K562 (cell line): ENCODE measurements around the gene CEBPB. TPM values are rescaled to one million over a fixed set of nuclear protein-coding genes. Genes with fewer than 3 reads are reported as not detected.

Experiments used
- ATAC-seq: fragments of 200-7000 bp; cut with Tn5 transposase; 3 replicates; pipeline ENCODE4 v1.9.1; 2020; ENCODE audit warnings: moderate library complexity
- BruUV-seq: library from RNA; stranded (reverse); fragments of 400-500 nt; replicated peaks from 2 replicates; lab custom pipeline; 2021; lab: Mats Ljungman, UMichigan
- CTCF ChIA-PET: fragments of 300-600 bp; formaldehyde crosslinking; extraction: SDS; loops from one replicate; lab custom pipeline; 2021; ENCODE audit warnings: low intra/inter-chr PET ratio; lab: Yijun Ruan, JAX
- POLR2A ChIA-PET: fragments of 300-600, 350-650 bp; sonication (Branson Sonifier 250); formaldehyde crosslinking; extraction: SDS; loops from one replicate; lab custom pipeline; 2021; ENCODE audit warnings: antibody characterized with exemption, inconsistent platforms; lab: Yijun Ruan, JAX
- DNase-seq, 4 experiments: peaks; one replicate each; pipeline versions ENCODE4 v3.0.0 to v3.0.0-alpha.2; 2011 to 2018; ENCODE audit warnings: low spot score in 3 of 4, mixed read lengths in 3 of 4; ENCODE audit errors: extremely low read depth in 1 of 4
- FAIRE-seq: peaks from 2 replicates; lab custom pipeline; 2011; peaks lifted over from hg19 to GRCh38; lab: Jason Lieb, UNC
- H2AFZ ChIP-seq: 2 replicates; pipeline ENCODE4 v1.6.0; 2011; ENCODE audit warnings: low read depth, low read length, control low read depth, inconsistent platforms
- H3K27ac ChIP-seq: fragments of 200-600 bp; 3 replicates; pipeline ENCODE4 v1.8.0; 2011; ENCODE audit warnings: low read depth, mild to moderate bottlenecking, control low read depth, inconsistent platforms, low read length, moderate library complexity, mixed read lengths; ENCODE audit errors: extremely low read depth
- H3K27me3 ChIP-seq, 2 experiments: fragments of 300-600 bp in 1 of 2; 2 replicates in 1 of 2; 3 replicates in 1 of 2; pipeline versions ENCODE4 v1.6.0 to v1.8.0; 2011; ENCODE audit warnings: inconsistent platforms in 2 of 2, low read length in 2 of 2, mild to moderate bottlenecking in 1 of 2, mixed read lengths in 1 of 2, moderate library complexity in 1 of 2; ENCODE audit not compliant: control insufficient read depth in 2 of 2, insufficient read depth in 2 of 2
- H3K36me3 ChIP-seq: fragments of 300-600 bp; 3 replicates; pipeline ENCODE4 v1.8.0; 2011; ENCODE audit warnings: mild to moderate bottlenecking, low read length, inconsistent platforms; ENCODE audit not compliant: control insufficient read depth, insufficient read depth
- H3K4me1 ChIP-seq, 2 experiments: fragments of 200-600 bp in 1 of 2; replicated peaks in 1 of 2; 2 replicates in 1 of 2; 3 replicates in 1 of 2; pipeline versions ENCODE4 v1.5.1 to v1.8.0; 2011; ENCODE audit warnings: inconsistent platforms in 2 of 2, low read length in 2 of 2, mild to moderate bottlenecking in 1 of 2, mixed read lengths in 1 of 2, moderate library complexity in 1 of 2; ENCODE audit not compliant: control insufficient read depth in 2 of 2, insufficient read depth in 2 of 2
- H3K4me2 ChIP-seq: 2 replicates; pipeline ENCODE4 v1.6.1; 2011; ENCODE audit warnings: low read length, control low read depth, inconsistent platforms, mixed read lengths; ENCODE audit not compliant: insufficient read depth
- H3K4me3 ChIP-seq: fragments of 200-600 bp; sonication (generic), shearing (Covaris generic); 2 replicates; pipeline ENCODE4 v1.5.1; 2016; ENCODE audit warnings: control low read depth, inconsistent platforms
- H3K79me2 ChIP-seq: fragments of 200-600 bp; 3 replicates; pipeline ENCODE4 v1.8.0; 2011; ENCODE audit warnings: low read length, inconsistent platforms; ENCODE audit not compliant: control insufficient read depth, insufficient read depth
- H3K9ac ChIP-seq, 2 experiments: 2 replicates each; pipeline versions ENCODE4 v1.6.0 to v1.6.1; 2011; ENCODE audit warnings: low read depth in 2 of 2, low read length in 2 of 2, control low read depth in 1 of 2, inconsistent platforms in 1 of 2, mild to moderate bottlenecking in 1 of 2, mixed read lengths in 1 of 2; ENCODE audit not compliant: insufficient read depth in 1 of 2
- H3K9me1 ChIP-seq: one replicate; pipeline ENCODE4 v1.6.0; 2011; ENCODE audit warnings: inconsistent platforms, mild to moderate bottlenecking, low read length, moderate library complexity; ENCODE audit not compliant: control insufficient read depth, insufficient read depth
- H3K9me3 ChIP-seq: replicated peaks from 2 replicates; pipeline ENCODE4 v1.5.1; 2011; ENCODE audit warnings: low read depth, low read length, inconsistent platforms; ENCODE audit not compliant: control insufficient read depth, insufficient read depth
- H4K20me1 ChIP-seq: replicated peaks from 2 replicates; pipeline ENCODE4 v1.6.1; 2011; ENCODE audit warnings: low read length, inconsistent platforms, mixed read lengths; ENCODE audit not compliant: control insufficient read depth, insufficient read depth
- ARNT ChIP-seq, 2 experiments: fragments of 450-650 bp; IDR thresholded peaks; 2 replicates each; pipeline ENCODE4 v1.6.1; 2016; ENCODE audit warnings: mild to moderate bottlenecking in 1 of 2
- BRF1 ChIP-seq: IDR thresholded peaks from 3 replicates; pipeline ENCODE4 v1.6.1; 2011; ENCODE audit warnings: borderline replicate concordance, mild to moderate bottlenecking; ENCODE audit not compliant: insufficient read length; ENCODE audit errors: extremely low read depth
- CEBPB ChIP-seq: fragments of 450-650 bp; IDR thresholded peaks from 2 replicates; pipeline ENCODE4 v1.6.1; 2016; ENCODE audit warnings: missing genetic modification characterization, missing compliant biosample characterization
- ETS2 ChIP-seq: IDR thresholded peaks from 2 replicates; pipeline ENCODE4 v1.6.1; 2016; ENCODE audit warnings: borderline replicate concordance, missing genetic modification characterization, mild to moderate bottlenecking, moderate library complexity, missing compliant biosample characterization; ENCODE audit not compliant: poor library complexity, severe bottlenecking
- GABPB2 ChIP-seq: fragments of 250-450 bp; sonication (Bioruptor Pico); conservative IDR thresholded peaks from 2 replicates; pipeline ENCODE4 v1.5.1; 2021; ENCODE audit warnings: mild to moderate bottlenecking
- MYNN ChIP-seq, 2 experiments: sonication (generic); formaldehyde crosslinking in 1 of 2; IDR thresholded peaks; 2 replicates each; pipeline versions ENCODE4 v1.5.0 to v1.6.1; 2016 to 2020; ENCODE audit warnings: antibody characterized with exemption in 1 of 2, missing genetic modification reagents in 1 of 2
- POLR2G ChIP-seq: fragments of 200-400 bp; formaldehyde crosslinking; IDR thresholded peaks from 2 replicates; pipeline ENCODE4 v1.6.1; 2017; ENCODE audit warnings: low read depth, mild to moderate bottlenecking, antibody characterized with exemption, low read length, moderate library complexity
- PRDM10 ChIP-seq: fragments of 450-650 bp; IDR thresholded peaks from 2 replicates; pipeline ENCODE4 v1.6.1; 2018; ENCODE audit not compliant: partially characterized antibody
- SAP30 ChIP-seq: fragments of 200-600 bp; sonication (generic); IDR thresholded peaks from 2 replicates; pipeline ENCODE4 v1.6.1; 2012; ENCODE audit warnings: borderline replicate concordance, low read depth, mild to moderate bottlenecking, moderate library complexity, low read length, control low read depth, inconsistent platforms; ENCODE audit not compliant: insufficient read depth, poor library complexity, severe bottlenecking
- TEAD4 ChIP-seq, 2 experiments: sonication (generic) in 1 of 2; formaldehyde crosslinking in 1 of 2; IDR thresholded peaks; 2 replicates each; pipeline versions ENCODE4 v1.6.1 to v1.8.0; 2012 to 2022; ENCODE audit warnings: borderline replicate concordance in 1 of 2, inconsistent platforms in 1 of 2, low read length in 1 of 2, mild to moderate bottlenecking in 1 of 2, missing genetic modification reagents in 1 of 2
- TRIM24 ChIP-seq, 2 experiments: fragments of 450-650 bp; IDR thresholded peaks; 2 replicates each; pipeline ENCODE4 v1.6.1; 2016
- TRIM28 ChIP-seq: fragments of 450-650 bp; IDR thresholded peaks from 2 replicates; pipeline ENCODE4 v1.6.1; 2017
- ZBTB12 ChIP-seq: fragments of 250-450 bp; sonication (Bioruptor Pico); IDR thresholded peaks from 2 replicates; pipeline ENCODE4 v1.4.0; 2020
- ZNF224 ChIP-seq: sonication (generic); formaldehyde crosslinking; IDR thresholded peaks from 2 replicates; pipeline ENCODE4 v1.8.0; 2022; ENCODE audit warnings: mild to moderate bottlenecking, missing genetic modification reagents
- ZNF668 ChIP-seq: fragments of 250-450 bp; sonication (Bioruptor Pico); IDR thresholded peaks from 2 replicates; pipeline ENCODE4 v1.8.0; 2022; ENCODE audit warnings: mild to moderate bottlenecking, inconsistent platforms
- ZNF785 ChIP-seq: fragments of 250-450 bp; sonication (Bioruptor Pico); IDR thresholded peaks from 2 replicates; pipeline ENCODE4 v1.4.0; 2020; ENCODE audit warnings: mild to moderate bottlenecking
- ZSCAN29 ChIP-seq: fragments of 450-650 bp; IDR thresholded peaks from 2 replicates; pipeline ENCODE4 v1.6.1; 2017
- WGBS: fragments of 100-300 bp; shearing (Covaris generic); methylation state at CpG from one replicate; pipeline ENCODE4 v1.1.6; 2016; ENCODE audit warnings: low coverage, mixed read lengths; ENCODE audit not compliant: insufficient coverage; ENCODE audit errors: missing lambda C conversion rate; 5-methylcytosine and 5-hydroxymethylcytosine counted together
- in situ Hi-C: fragments of 300-500 bp; cut with MboI; formaldehyde crosslinking; loops from 4 replicates; pipeline ENCODE4 v1.15.0; 2018; ENCODE audit warnings: inconsistent platforms, mixed read lengths
- intact Hi-C: fragments of 100-400 bp; cut with micrococcal nuclease; formaldehyde crosslinking; loops from 2 replicates; pipeline ENCODE4 v1.14.2; 2022
- polyA plus RNA-seq, 8 experiments: library from polyadenylated mRNA; depleted of rRNA in 4 of 8; stranded (reverse) in 5 of 8; unstranded in 3 of 8; fragments of >200 nt; fragmentation: Nextera tagmentation in 2 of 8; fragmentation: Illumina TruSeq in 1 of 8; extraction: Ambion mirVana in 2 of 8; extraction: Trizol in 1 of 8; gene quantifications; 2 replicates each; pipeline versions ENCODE4 v1.2.1 to v1.2.3, GENCODE V29; 2011 to 2014; ENCODE audit warnings: inconsistent platforms in 1 of 8, missing spikeins in 1 of 8
- total RNA-seq, 7 experiments: library from RNA; depleted of rRNA in 6 of 7; stranded (reverse); fragments of >200 nt in 6 of 7; fragmentation: Illumina TruSeq in 2 of 7; extraction: Trizol in 2 of 7; gene quantifications; 2 replicates each; pipeline versions ENCODE4 v1.2.1 to v1.2.3, GENCODE V29; 2011 to 2021; ENCODE audit warnings: low replicate concordance in 1 of 7

Gene CEBPB
- total and polyA plus RNA-seq, 9 of the 15 experiments (the other 6 are each of a cell fraction or from before 2014, with no cell fraction given): 1.2 to 72.6 (median 7.8) TPM

- H3K4me2 ChIP-seq: peak overlapping the region; percentile 45
- peaks cover 36 to 63% of the 10 kb centered on the region in 2 experiments for H3K4me1 ChIP-seq
- in situ Hi-C loops (loop anchor here (5.0 kb wide), 2 partner anchors 273 to 388 kb away; no protein-coding TSS in a partner anchor), intact Hi-C loops (loop anchor here (1.0 to 10.0 kb wide), 4 partner anchors 103 to 605 kb away; partner anchors contain the start of gene BCAS4)
- peak overlapping the region; percentile 99; the same call in 1 of the 3 replicates for H3K27ac ChIP-seq
- FAIRE-seq (no peak), DNase-seq (peak in 3 of 4 experiments; percentile 41 to 65 (median 60)), ATAC-seq (no peak)
- peak overlapping the region; percentile 95 for H3K4me3 ChIP-seq
- H3K27me3 ChIP-seq: no peaks in the 10 kb centered on the region
- peaks cover 16% of the 10 kb centered on the region for H3K36me3 ChIP-seq
- peaks cover 8% of the 10 kb centered on the region for H3K9me1 ChIP-seq
- peak overlapping the region; percentile 96 to 100; a peak in 3 of 4 replicates for H3K9ac ChIP-seq
- H2AFZ ChIP-seq: peak overlapping the region; percentile 82
- H3K79me2 ChIP-seq: peaks cover 37% of the 10 kb centered on the region
- CTCF ChIA-PET: interaction anchor here (0.6 to 2.6 kb wide), 7 partner anchors 254 to 559 kb away, joined by 3 to 21 read pairs (median 4); partner anchors contain the start of gene RNF114
- no peaks in the 10 kb centered on the region for H3K9me3 ChIP-seq
- no TSS peak for BruUV-seq
- peaks cover 16% of the 10 kb centered on the region; the same call in 1 of the 2 replicates for H4K20me1 ChIP-seq
- WGBS: 53% methylated on average over 10 of the region's 29 CpGs
- POLR2A ChIA-PET: interaction anchor here (0.6 to 1.2 kb wide), 4 partner anchors 8 to 232 kb away, joined by 3 to 6 read pairs (median 4); no protein-coding TSS in a partner anchor
- TF ChIP-seq TEAD4 (IDR thresholded peaks at IDR 0.05; ENCODE audit: low read length) (no peak), TEAD4 (CRISPR knock-in tag; IDR thresholded peaks at IDR 0.05; ENCODE audit: borderline replicate concordance) (no peak), TRIM24 (IDR thresholded peaks at IDR 0.05) (no peak), ARNT (IDR thresholded peaks at IDR 0.05) (no peak), SAP30 (no peak), CEBPB (tag) (no peak), ETS2 (tag) (no peak), POLR2G (no peak), ZNF668 (CRISPR knock-in tag) (no peak), BRF1 (no peak), GABPB2 (CRISPR knock-in tag) (no peak), MYNN (IDR thresholded peaks at IDR 0.05) (no peak), MYNN (CRISPR knock-in tag; IDR thresholded peaks at IDR 0.05) (no peak), ZNF785 (no peak), ZSCAN29 (no peak), ZNF224 (CRISPR knock-in tag) (no peak), TRIM28 (no peak), PRDM10 (peak; percentile 20), ZBTB12 (CRISPR knock-in tag) (no peak)
Measured at GRCh38 chr20:50189681-50190250, 864 bp upstream of the CEBPB start.
